WTC11 (cell line): ENCODE data around the gene FHIP2A. TPM values are rescaled to one million over a fixed set of nuclear protein-coding genes. Genes with fewer than 3 reads are reported as not detected.
"Not testable (repeated sequence)": the region's sequence is repeated elsewhere in the genome, so short reads cannot be mapped to it uniquely, and the experiment has no call there.

Experiments
- ATAC-seq: fragments of 200-7000 bp; cut with Tn5 transposase; 2 replicates; pipeline ENCODE4 v1.10.0; 2021; ENCODE audit warnings: mild to moderate bottlenecking, moderate library complexity
- CTCF ChIA-PET: fragments of 300-600 bp; sonication (Branson Sonifier 250); formaldehyde crosslinking; loops from one replicate; lab custom pipeline; 2021; ENCODE audit warnings: antibody characterized with exemption; lab: Charles Lee
- POLR2A ChIA-PET: fragments of 350-600 bp; sonication (Branson Sonifier 250); formaldehyde crosslinking; loops from one replicate; lab custom pipeline; 2021; ENCODE audit warnings: antibody characterized with exemption; lab: Charles Lee
- DNase-seq: peaks from one replicate; pipeline ENCODE4 v3.0.0; 2021; ENCODE audit warnings: low spot score
- H3K27ac Mint-ChIP-seq: 2 replicates; pipeline ENCODE4 v1.8.0; 2021; ENCODE audit warnings: mixed read lengths
- H3K27me3 Mint-ChIP-seq: 2 replicates; pipeline ENCODE4 v1.8.0; 2021; ENCODE audit warnings: low read depth, mild to moderate bottlenecking, moderate library complexity, mixed read lengths
- H3K36me3 Mint-ChIP-seq: 2 replicates; pipeline ENCODE4 v1.8.0; 2021; ENCODE audit warnings: mixed read lengths
- H3K4me1 Mint-ChIP-seq: 2 replicates; pipeline ENCODE4 v1.8.0; 2022; ENCODE audit warnings: mixed read lengths
- H3K4me3 Mint-ChIP-seq: 2 replicates; pipeline ENCODE4 v1.8.0; 2021; ENCODE audit warnings: mild to moderate bottlenecking, moderate library complexity, mixed read lengths
- H3K9me3 Mint-ChIP-seq: 2 replicates; pipeline ENCODE4 v1.8.0; 2021; ENCODE audit warnings: mixed read lengths
- ESRRA ChIP-seq: sonication (generic); formaldehyde crosslinking; IDR thresholded peaks from 2 replicates; pipeline ENCODE4 v1.8.1; 2022; ENCODE audit warnings: mild to moderate bottlenecking, missing genetic modification reagents, borderline replicate concordance
- FOXJ3 ChIP-seq: sonication (generic); formaldehyde crosslinking; IDR thresholded peaks from 2 replicates; pipeline ENCODE4 v1.9.0; 2021; ENCODE audit warnings: missing genetic modification reagents, mild to moderate bottlenecking, borderline replicate concordance
- GRHL2 ChIP-seq: fragments of 250-450 bp; sonication (Bioruptor Pico); IDR thresholded peaks from 2 replicates; pipeline ENCODE4 v1.8.0; 2022; ENCODE audit warnings: mild to moderate bottlenecking, moderate library complexity; ENCODE audit not compliant: insufficient replicate concordance, severe bottlenecking
- KAT7 ChIP-seq: sonication (generic); formaldehyde crosslinking; IDR thresholded peaks from 2 replicates; pipeline ENCODE4 v1.8.1; 2023; ENCODE audit warnings: missing genetic modification reagents, mild to moderate bottlenecking, borderline replicate concordance
- MXD4 ChIP-seq: fragments of 250-450 bp; sonication (Bioruptor Pico); IDR thresholded peaks from 2 replicates; pipeline ENCODE4 v1.8.0; 2021; ENCODE audit warnings: mild to moderate bottlenecking, moderate library complexity, borderline replicate concordance
- NFYB ChIP-seq: sonication (generic); formaldehyde crosslinking; conservative IDR thresholded peaks from 2 replicates; pipeline ENCODE4 v1.8.0; 2022; ENCODE audit warnings: low read depth, missing genetic modification reagents
- NR2C2 ChIP-seq: sonication (generic); formaldehyde crosslinking; IDR thresholded peaks from 2 replicates; pipeline ENCODE4 v1.8.0; 2022; ENCODE audit warnings: mild to moderate bottlenecking, missing genetic modification reagents
- NR3C1 ChIP-seq: sonication (generic); formaldehyde crosslinking; conservative IDR thresholded peaks from 2 replicates; pipeline ENCODE4 v1.8.1; 2023; ENCODE audit warnings: low read depth, mild to moderate bottlenecking, missing genetic modification reagents
- RELA ChIP-seq: sonication (generic); formaldehyde crosslinking; IDR thresholded peaks from 2 replicates; pipeline ENCODE4 v1.8.1; 2022; ENCODE audit warnings: missing genetic modification reagents, mild to moderate bottlenecking, borderline replicate concordance
- RORB ChIP-seq: fragments of 250-450 bp; sonication (Bioruptor Pico); IDR thresholded peaks from 2 replicates; pipeline ENCODE4 v1.9.0; 2021; ENCODE audit warnings: mild to moderate bottlenecking
- SOX15 ChIP-seq: fragments of 250-450 bp; sonication (Bioruptor Pico); IDR thresholded peaks from 2 replicates; pipeline ENCODE4 v1.9.0; 2021; ENCODE audit warnings: mild to moderate bottlenecking
- SP1 ChIP-seq: sonication (generic); formaldehyde crosslinking; conservative IDR thresholded peaks from 2 replicates; pipeline ENCODE4 v1.8.1; 2022; ENCODE audit warnings: missing genetic modification reagents
- TEAD1 ChIP-seq: sonication (generic); formaldehyde crosslinking; IDR thresholded peaks from 2 replicates; pipeline ENCODE4 v1.8.0; 2022; ENCODE audit warnings: mild to moderate bottlenecking, missing genetic modification reagents
- TEAD4 ChIP-seq: sonication (generic); formaldehyde crosslinking; IDR thresholded peaks from 2 replicates; pipeline ENCODE4 v1.8.0; 2022; ENCODE audit warnings: mild to moderate bottlenecking, missing genetic modification reagents
- TP53 ChIP-seq: sonication (generic); formaldehyde crosslinking; IDR thresholded peaks from 2 replicates; pipeline ENCODE4 v1.8.1; 2023; ENCODE audit warnings: mild to moderate bottlenecking, missing genetic modification reagents
- ZNF121 ChIP-seq: sonication (generic); formaldehyde crosslinking; IDR thresholded peaks from 2 replicates; pipeline ENCODE4 v1.8.0; 2023; ENCODE audit warnings: missing genetic modification reagents
- ZNF671 ChIP-seq: fragments of 250-450 bp; sonication (Bioruptor Pico); IDR thresholded peaks from 2 replicates; pipeline ENCODE4 v1.8.0; 2021; ENCODE audit warnings: mild to moderate bottlenecking
- total RNA-seq: library from RNA; stranded (reverse); gene quantifications from 3 replicates; pipeline ENCODE4 v1.2.3, GENCODE V29; 2021
- TF ChIP-seq, protein P1 (sequence below): fragments of 250-450 bp; sonication (Bioruptor Pico); IDR thresholded peaks from 2 replicates; pipeline ENCODE4 v1.9.0; 2021; ENCODE audit warnings: mild to moderate bottlenecking
- TF ChIP-seq, protein P2 (sequence below): sonication (generic); formaldehyde crosslinking; IDR thresholded peaks from 2 replicates; pipeline ENCODE4 v1.8.1; 2022; ENCODE audit warnings: low read depth, mild to moderate bottlenecking, moderate library complexity, missing genetic modification reagents, borderline replicate concordance
- TF ChIP-seq, protein P3 (sequence below): fragments of 250-450 bp; sonication (Bioruptor Pico); IDR thresholded peaks from 2 replicates; pipeline ENCODE4 v1.9.0; 2021; ENCODE audit warnings: mild to moderate bottlenecking

Gene FHIP2A
- total RNA-seq, 1 experiment from 2014 or later = 15.5 TPM

DNA sequence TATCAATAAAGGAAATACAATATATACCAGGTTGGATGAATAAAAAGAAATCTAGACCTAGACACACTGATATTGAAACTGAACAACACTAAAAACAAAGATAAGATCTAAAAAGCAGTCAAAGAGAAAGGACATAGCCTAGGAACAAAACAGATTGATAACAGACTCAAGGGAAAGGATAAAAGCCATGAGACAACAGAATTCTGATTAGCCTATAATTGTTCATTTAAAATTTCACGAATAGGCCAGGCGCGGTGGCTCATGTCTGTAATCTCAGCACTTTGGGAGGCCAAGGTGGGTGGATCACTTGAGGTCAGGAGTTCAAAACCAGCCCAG, 48.4 kb upstream of the FHIP2A start:
- CTCF ChIA-PET = no interaction called here
- H3K4me1 Mint-ChIP-seq = no peaks in the 10 kb centered on the region
- H3K36me3 Mint-ChIP-seq = no peaks in the 10 kb centered on the region
- no peak overlapping the region for H3K4me3 Mint-ChIP-seq
- no peak overlapping the region for H3K27ac Mint-ChIP-seq
- H3K27me3 Mint-ChIP-seq = peaks cover 18% of the 10 kb centered on the region
- TF ChIP-seq, protein P1, sequence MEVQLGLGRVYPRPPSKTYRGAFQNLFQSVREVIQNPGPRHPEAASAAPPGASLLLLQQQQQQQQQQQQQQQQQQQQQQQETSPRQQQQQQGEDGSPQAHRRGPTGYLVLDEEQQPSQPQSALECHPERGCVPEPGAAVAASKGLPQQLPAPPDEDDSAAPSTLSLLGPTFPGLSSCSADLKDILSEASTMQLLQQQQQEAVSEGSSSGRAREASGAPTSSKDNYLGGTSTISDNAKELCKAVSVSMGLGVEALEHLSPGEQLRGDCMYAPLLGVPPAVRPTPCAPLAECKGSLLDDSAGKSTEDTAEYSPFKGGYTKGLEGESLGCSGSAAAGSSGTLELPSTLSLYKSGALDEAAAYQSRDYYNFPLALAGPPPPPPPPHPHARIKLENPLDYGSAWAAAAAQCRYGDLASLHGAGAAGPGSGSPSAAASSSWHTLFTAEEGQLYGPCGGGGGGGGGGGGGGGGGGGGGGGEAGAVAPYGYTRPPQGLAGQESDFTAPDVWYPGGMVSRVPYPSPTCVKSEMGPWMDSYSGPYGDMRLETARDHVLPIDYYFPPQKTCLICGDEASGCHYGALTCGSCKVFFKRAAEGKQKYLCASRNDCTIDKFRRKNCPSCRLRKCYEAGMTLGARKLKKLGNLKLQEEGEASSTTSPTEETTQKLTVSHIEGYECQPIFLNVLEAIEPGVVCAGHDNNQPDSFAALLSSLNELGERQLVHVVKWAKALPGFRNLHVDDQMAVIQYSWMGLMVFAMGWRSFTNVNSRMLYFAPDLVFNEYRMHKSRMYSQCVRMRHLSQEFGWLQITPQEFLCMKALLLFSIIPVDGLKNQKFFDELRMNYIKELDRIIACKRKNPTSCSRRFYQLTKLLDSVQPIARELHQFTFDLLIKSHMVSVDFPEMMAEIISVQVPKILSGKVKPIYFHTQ (CRISPR knock-in tag) = no peak
- no peak for TF ChIP-seq KAT7
- TF ChIP-seq, protein P2, sequence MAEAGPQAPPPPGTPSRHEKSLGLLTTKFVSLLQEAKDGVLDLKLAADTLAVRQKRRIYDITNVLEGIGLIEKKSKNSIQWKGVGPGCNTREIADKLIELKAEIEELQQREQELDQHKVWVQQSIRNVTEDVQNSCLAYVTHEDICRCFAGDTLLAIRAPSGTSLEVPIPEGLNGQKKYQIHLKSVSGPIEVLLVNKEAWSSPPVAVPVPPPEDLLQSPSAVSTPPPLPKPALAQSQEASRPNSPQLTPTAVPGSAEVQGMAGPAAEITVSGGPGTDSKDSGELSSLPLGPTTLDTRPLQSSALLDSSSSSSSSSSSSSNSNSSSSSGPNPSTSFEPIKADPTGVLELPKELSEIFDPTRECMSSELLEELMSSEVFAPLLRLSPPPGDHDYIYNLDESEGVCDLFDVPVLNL (CRISPR knock-in tag) = no peak
- TF ChIP-seq TP53 (CRISPR knock-in tag) = no peak
- POLR2A ChIA-PET = no interaction called here
- H3K9me3 Mint-ChIP-seq = no peaks in the 10 kb centered on the region
- DNase-seq = no peak
- ATAC-seq = no peak

DNA sequence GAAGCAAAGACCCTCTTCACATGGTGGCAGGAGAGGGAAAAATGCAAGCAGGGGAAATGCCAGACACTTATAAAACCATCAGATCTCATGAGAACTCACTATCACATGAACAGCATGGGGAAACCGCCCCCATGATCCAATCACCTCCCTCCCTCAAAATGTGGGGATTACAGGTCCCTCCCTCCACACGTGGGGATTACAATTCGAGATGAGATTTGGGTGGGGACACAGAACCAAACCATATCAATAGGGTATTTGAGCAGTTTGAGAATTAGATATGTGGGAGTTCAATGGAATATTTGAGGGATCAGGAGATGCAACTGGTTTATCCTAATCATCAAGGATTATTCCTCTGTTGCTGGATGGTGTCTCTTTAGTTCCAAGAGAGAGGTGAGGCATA, 46.5 kb upstream of the FHIP2A start:
- H3K9me3 Mint-ChIP-seq, CTCF ChIA-PET, H3K4me1 Mint-ChIP-seq, ATAC-seq, H3K4me3 Mint-ChIP-seq, H3K36me3 Mint-ChIP-seq, DNase-seq, POLR2A ChIA-PET, H3K27ac Mint-ChIP-seq, H3K27me3 Mint-ChIP-seq: not testable (repeated sequence)

DNA sequence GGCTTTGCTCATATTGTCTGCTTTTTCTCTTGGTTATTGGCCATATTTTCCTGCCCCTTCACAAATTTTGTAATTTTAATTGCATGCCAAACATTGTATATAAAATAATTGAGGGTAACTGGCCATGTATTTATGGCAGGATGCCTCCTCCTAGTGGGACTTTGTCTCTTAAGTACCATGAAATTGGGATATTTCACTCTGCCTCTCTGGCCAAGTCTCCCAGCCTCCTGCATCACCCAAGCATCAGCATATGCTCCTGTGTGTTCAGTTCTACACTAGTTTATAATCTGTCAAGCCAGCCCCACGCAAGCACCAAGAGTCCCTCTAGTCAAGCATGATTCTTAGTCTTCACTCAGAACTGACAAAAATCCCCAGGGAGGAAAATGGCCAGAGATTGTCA, 44.2 kb upstream of the FHIP2A start:
- ChIA-PET POLR2A (no interaction called here), CTCF (no interaction called here)
- no peak for DNase-seq
- Mint-ChIP-seq H3K4me3 (no peak overlapping the region), H3K27me3 (no peaks in the 10 kb centered on the region), H3K36me3 (no peaks in the 10 kb centered on the region), H3K27ac (no peak overlapping the region), H3K4me1 (peaks cover 4% of the 10 kb centered on the region), H3K9me3 (no peaks in the 10 kb centered on the region)
- no peak for ATAC-seq
- no peak for TF ChIP-seq NR3C1
- no peak for TF ChIP-seq NFYB (CRISPR knock-in tag)
- TF ChIP-seq RELA (CRISPR knock-in tag) = no peak
- no peak for TF ChIP-seq ZNF671 (CRISPR knock-in tag)
- no peak for TF ChIP-seq GRHL2 (CRISPR knock-in tag)
- TF ChIP-seq TEAD4 (CRISPR knock-in tag) = no peak
- TF ChIP-seq FOXJ3 (CRISPR knock-in tag) = no peak
- TF ChIP-seq, protein P3, sequence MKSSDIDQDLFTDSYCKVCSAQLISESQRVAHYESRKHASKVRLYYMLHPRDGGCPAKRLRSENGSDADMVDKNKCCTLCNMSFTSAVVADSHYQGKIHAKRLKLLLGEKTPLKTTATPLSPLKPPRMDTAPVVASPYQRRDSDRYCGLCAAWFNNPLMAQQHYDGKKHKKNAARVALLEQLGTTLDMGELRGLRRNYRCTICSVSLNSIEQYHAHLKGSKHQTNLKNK (CRISPR knock-in tag) = no peak
- no peak for TF ChIP-seq NR2C2 (CRISPR knock-in tag)
- no peak for TF ChIP-seq MXD4 (CRISPR knock-in tag)
- TF ChIP-seq RORB = no peak
- no peak for TF ChIP-seq SP1
- TF ChIP-seq TP53 (CRISPR knock-in tag) = no peak
- TF ChIP-seq ZNF121 (CRISPR knock-in tag) = no peak
- TF ChIP-seq ESRRA (CRISPR knock-in tag) = no peak
- TF ChIP-seq TEAD1 (CRISPR knock-in tag) = no peak
- no peak for TF ChIP-seq SOX15 (CRISPR knock-in tag)
